CD4-positive, alpha-beta T cell treated with Interleukin-15 for 4 hours (primary cell): Measurements from ENCODE around the gene CCL7.
"Not testable (repeated sequence)": the region's sequence is repeated elsewhere in the genome, so short reads cannot be mapped to it uniquely, and the experiment has no call there.

Source experiments
- DNase-seq: peaks from one replicate; pipeline ENCODE4 v3.0.0-alpha.2; 2020; ENCODE audit warnings: low spot score

The CCL7 gene

GRCh38 chr17:34269969-34270368 lies at the start of gene CCL7:
TSS of gene CCL7 (plus strand) at chr17:34270221. CDS start at chr17:34270291, 70 bp downstream.
- DNase-seq: no peak

- no peak for DNase-seq
These were observed 49.1 kb upstream of the CCL7 start for GRCh38 chr17:34220752-34221395.

DNA sequence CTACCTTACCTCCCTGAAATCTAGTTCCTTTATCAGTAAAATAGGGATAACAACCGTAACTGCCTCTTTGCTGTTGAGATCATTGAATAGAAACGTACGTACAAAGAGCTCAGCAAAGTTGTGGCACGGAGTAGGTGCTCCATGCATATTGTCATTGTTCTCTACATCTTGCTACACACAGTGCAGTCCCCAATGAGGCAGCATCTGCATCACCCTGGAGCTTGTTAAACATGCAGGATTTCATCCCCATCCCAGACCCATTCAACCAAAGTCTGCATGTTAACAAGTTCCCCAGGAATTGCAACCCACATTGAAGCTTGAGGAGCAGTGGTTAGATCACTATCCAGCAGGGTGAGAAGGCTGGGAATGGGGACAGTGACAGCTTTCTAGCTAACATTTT lies 48.6 kb upstream of the CCL7 start:
- no peak for DNase-seq

DNA sequence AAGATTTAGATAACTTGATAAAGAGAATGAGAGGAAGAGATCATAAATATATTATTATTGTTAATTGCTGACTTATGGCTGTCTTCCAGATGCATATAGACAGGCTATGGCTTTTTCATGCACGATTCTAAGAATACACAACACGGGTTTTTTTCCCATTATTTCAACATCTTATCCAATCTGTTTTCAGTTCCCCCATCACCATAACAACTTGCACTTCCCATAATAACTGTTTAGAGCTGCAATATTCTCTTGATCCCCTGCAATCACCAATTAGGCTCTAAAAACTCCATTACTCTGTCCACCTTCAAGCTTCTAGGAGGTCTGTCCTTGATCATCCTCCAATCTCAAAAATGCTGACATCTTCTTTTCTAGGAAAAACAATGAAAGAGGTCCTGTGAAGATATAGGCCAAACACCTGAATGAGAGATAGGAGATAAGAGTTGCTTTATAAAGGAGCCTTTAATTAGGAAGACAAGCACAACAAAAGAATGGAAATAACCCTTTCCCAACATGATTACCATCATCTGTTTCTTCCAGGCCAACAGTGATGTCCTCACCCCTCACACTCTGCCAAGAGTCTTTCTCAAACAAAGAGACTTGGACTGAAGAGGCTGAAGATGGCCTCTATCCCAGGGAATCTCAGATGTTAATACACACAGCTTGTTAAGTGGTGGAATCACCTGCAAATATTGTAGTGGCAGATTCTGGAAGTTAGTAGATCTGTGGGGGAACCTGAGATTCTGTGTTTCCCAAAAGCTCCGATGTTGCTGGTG lies 47.1 kb upstream of the CCL7 start:
- DNase-seq: no peak

- no peak for DNase-seq
These were observed 45.0 kb upstream of the CCL7 start for GRCh38 chr17:34225046-34225445.

GRCh38 chr17:34226011-34226743 lies 43.8 kb upstream of the CCL7 start:
- no peak for DNase-seq

GRCh38 chr17:34226744-34227034 lies 43.3 kb upstream of the CCL7 start:
- DNase-seq: no peak

DNA sequence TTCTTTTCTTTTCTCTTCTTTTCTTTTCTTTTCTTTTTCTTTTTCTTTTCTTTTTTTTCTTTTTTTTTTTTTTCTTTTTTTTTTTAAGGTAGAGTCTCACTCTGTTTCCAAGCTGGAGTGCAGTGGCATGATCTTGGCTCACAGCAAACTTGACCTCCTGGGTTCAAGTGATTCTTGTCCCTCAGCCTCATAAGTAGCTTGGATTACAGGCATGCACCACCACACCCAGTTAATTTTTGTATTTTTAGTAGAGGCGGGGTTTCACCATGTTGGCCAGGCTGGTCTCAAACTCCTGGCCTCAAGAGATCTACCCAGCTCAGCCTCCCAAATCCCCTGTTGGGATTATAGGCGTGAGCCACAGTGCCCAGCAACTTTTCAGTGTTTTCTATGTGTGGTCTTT lies 42.7 kb upstream of the CCL7 start:
- DNase-seq: not testable (repeated sequence)

DNA sequence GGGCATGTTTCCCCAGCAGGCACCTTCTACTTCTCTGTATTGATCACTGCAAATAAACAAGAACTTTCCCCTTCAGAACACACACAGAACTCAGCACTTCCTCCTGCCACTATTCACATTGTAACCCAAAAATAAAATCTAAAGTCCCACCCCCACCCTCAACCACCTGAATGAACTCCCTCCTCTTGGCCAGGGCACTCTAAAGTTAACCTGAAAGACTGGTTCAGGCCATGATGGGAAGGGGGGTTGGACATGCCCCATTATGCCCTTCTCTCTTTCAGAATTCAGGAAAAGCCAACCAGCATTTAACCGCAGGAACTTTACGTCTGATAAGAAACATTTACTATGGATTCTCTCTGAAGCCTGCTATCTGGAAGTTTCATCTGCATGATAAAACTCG lies 42.3 kb upstream of the CCL7 start:
- DNase-seq: no peak

- DNase-seq: no peak
These were observed 41.2 kb upstream of the CCL7 start for GRCh38 chr17:34228781-34229180.

GRCh38 chr17:34230342-34230741 lies 39.7 kb upstream of the CCL7 start:
- DNase-seq: no peak

DNA sequence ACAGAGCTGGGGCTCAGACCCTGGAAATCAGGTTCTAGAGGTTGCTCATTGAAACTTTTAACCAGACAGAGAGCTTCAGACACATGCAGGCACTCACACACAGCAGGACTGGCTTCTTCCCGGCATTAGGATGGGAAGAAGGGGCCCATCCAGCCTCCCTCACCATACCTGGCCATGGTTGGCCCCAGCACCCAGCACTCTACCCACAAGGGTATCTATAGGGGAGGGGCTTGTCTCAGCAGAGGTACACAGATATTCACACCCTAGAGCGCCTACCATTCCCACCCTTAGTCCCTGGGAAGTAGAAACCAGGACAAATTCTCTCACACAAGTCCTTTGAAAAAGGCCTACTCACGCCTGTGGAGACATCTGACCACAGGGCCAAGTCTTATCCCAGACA lies 35.4 kb upstream of the CCL7 start:
- DNase-seq: no peak

DNA sequence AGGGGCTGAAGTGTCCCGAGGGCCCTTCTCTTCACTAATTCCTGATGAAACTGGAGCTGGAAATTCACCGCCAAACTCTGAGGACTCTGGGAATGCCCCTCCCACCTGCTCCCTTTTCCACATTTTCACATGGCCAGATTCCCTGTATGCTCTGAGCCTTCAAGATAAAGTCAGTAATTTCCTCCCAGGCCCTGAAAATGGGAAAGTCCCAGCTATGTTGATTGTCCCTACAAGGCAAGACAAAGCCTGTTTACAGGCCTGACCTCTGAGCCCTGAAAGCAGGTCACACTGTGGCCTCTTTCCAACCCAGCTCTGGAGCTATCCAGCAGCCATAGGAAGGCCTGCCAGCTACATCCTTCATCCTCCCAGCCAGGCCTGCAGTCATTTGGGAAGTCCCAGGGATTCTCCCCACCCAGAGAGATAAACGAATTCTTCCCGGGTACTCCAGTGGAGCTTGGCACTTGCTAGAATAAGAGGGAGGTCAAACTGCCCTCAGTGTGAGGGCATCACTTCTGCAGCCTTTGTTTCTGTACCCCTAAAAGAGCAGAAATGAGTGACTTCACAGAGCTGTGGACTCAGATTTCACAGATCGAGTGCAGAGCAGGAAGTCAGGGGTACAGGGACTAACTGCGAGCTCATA lies 34.5 kb upstream of the CCL7 start:
- DNase-seq: no peak

- DNase-seq: no peak
These were observed 33.6 kb upstream of the CCL7 start for GRCh38 chr17:34236281-34236892.

DNA sequence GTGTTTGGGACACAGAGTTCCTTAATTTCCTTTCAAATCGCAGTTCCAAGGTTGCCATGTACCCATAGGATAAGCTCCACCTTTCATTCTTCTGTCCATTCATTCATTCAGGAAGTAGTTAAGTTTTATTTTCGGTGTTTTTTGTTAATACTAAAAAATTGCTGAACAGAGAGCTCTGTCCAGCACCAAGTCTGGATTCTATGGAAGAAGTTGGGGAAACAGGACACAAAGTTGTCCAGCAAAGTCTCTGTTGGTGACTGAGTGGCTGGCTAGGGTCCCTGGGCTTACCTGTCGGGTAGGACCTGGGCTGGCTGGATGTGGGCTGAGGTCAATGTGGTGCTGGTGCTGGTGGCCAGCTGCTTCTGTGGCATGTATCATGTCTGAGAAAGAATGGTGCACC lies 32.6 kb upstream of the CCL7 start:
- no peak for DNase-seq

DNA sequence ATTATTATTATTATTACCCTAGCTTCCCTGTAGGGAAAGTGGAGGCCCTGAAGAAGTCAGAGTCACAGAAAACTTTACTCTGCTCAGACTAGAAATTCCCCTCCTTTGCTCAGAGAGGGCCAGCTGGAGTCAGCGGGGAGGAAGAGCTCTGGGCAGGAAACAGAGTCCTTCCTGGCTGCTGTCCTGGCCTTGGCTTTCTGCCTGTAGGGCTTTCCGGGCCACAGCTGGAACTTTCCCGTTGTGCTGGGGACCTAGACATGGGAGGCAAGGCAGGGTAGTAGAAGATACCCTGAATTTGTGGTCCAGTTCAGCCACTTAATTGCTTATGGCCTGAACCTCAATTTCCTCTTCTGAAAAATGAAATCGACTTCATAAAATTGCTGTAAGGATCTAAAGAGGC lies 29.0 kb upstream of the CCL7 start:
- DNase-seq: no peak

GRCh38 chr17:34242587-34243363 lies 27.2 kb upstream of the CCL7 start:
- no peak for DNase-seq

- DNase-seq: no peak
These were observed 26.4 kb upstream of the CCL7 start for GRCh38 chr17:34243364-34244320.

GRCh38 chr17:34245351-34245905 lies 24.6 kb upstream of the CCL7 start:
- DNase-seq: no peak

DNA sequence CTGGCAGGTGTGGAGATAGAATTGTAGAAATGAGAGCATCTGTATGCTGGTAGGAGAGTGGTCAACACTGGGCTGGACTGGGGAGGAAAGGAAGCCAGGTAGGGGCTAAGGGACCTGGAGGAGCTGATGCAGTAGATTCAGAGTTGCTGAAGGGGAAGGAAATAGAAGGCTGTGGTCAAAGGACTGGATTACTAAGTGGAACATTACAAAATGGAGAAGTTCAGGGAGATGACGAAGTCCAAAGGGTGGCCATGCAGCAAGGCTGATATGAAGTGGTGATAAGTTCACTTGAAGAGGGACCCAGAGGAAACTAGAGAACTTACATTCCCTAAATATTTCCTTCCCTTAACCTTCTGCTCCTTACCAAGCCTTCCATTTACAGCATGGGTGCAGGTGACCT lies 23.6 kb upstream of the CCL7 start:
- DNase-seq: no peak
